ENCODE data around the gene PTPRG. TPM values are rescaled to one million over a fixed set of nuclear protein-coding genes. Genes with fewer than 3 reads are reported as not detected.

Gene PTPRG
- total and polyA plus RNA-seq, 2 donors (not counting 3 experiments of a cell fraction or from before 2014, with no cell fraction given): 8.9 to 39.1 TPM

- no peak overlapping the region for H3K27ac ChIP-seq (ENCODE audit: insufficient read depth, low read depth, low read length)
- H3K9ac ChIP-seq (replicated peaks; ENCODE audit: extremely low read depth, insufficient read depth, low read length): no peak overlapping the region
- FAIRE-seq (peak; percentile 28), DNase-seq (ENCODE audit: low read depth, low spot score) (no peak)
- intact Hi-C loops (cut with micrococcal nuclease): loop anchor here (1.0 to 5.0 kb wide), 4 partner anchors 115 to 372 kb away; no protein-coding TSS in a partner anchor
- no TSS peak for BruUV-seq (replicated peaks)
- dilution Hi-C loops (cut with MboI; ENCODE audit: extremely low pct_ligation_motif_present, low sequenced_read_pairs): no loop called here
- no peaks in the 10 kb centered on the region for H4K20me1 ChIP-seq (replicated peaks; ENCODE audit: control insufficient read depth, extremely low read depth, insufficient read depth, low read length)
- H3K9me3 ChIP-seq (replicated peaks; ENCODE audit: control insufficient read depth, insufficient read depth, low read length): no peaks in the 10 kb centered on the region
- H3K4me2 ChIP-seq (ENCODE audit: insufficient read depth, low read length): no peak overlapping the region
- H3K4me1 ChIP-seq (ENCODE audit: control insufficient read depth, extremely low read depth, insufficient read depth, low read length): no peaks in the 10 kb centered on the region
- POLR2A ChIA-PET: no interaction called here
- no peak overlapping the region for H2AFZ ChIP-seq (ENCODE audit: low read depth, low read length)
- H3K9me1 ChIP-seq (replicated peaks; ENCODE audit: control insufficient read depth, extremely low read depth, insufficient read depth, low read length): no peaks in the 10 kb centered on the region
- CTCF ChIA-PET: interaction anchor here (0.9 to 3.5 kb wide), 30 partner anchors 8 to 371 kb away, joined by 3 to 62 read pairs (median 7); no protein-coding TSS in a partner anchor
- no peaks in the 10 kb centered on the region for H3K27me3 ChIP-seq (ENCODE audit: control insufficient read depth in 2 of 2, insufficient read depth in 2 of 2, low read length in 2 of 2)
- no peak overlapping the region for H3K4me3 ChIP-seq (replicated peaks in 1 of 3; ENCODE audit: insufficient read depth in 1 of 3, low read depth in 1 of 3, low read length in 3 of 3)
- no peaks in the 10 kb centered on the region for H3K79me2 ChIP-seq (ENCODE audit: control insufficient read depth, insufficient read depth, low read length)
- no peaks in the 10 kb centered on the region for H3K36me3 ChIP-seq (ENCODE audit: control insufficient read depth in 2 of 2, extremely low read depth in 1 of 2, insufficient read depth in 2 of 2, low read length in 2 of 2)
- TF ChIP-seq POLR2A (IDR thresholded peaks at IDR 0.05; ENCODE audit: low read depth, low read length) (no peak), FOS (IDR thresholded peaks at IDR 0.05; ENCODE audit: borderline replicate concordance, insufficient read depth, low read length) (no peak), POLR2AphosphoS5 (IDR thresholded peaks at IDR 0.05; ENCODE audit: insufficient read depth, low read depth, low read length) (no peak), EZH2 (IDR thresholded peaks at IDR 0.05; ENCODE audit: borderline replicate concordance, low read depth, low read length, severe bottlenecking) (no peak), CTCF (IDR thresholded peaks at IDR 0.05; ENCODE audit: extremely low read depth in 1 of 2, insufficient read depth in 1 of 2, low read depth in 1 of 2, low read length in 2 of 2) (no peak), MYC (IDR thresholded peaks at IDR 0.05; ENCODE audit: low read depth, low read length) (no peak), JUN (IDR thresholded peaks at IDR 0.05; ENCODE audit: borderline replicate concordance, insufficient read depth, insufficient read length, low read depth) (no peak), GATA2 (IDR thresholded peaks at IDR 0.05; ENCODE audit: insufficient read depth, insufficient read length, low read depth, low read length) (no peak), MAX (IDR thresholded peaks at IDR 0.05; ENCODE audit: insufficient read depth, insufficient read length) (no peak)
Observed at GRCh38 chr3:61935814-61936213, 374.4 kb downstream of the PTPRG start.
